GM19455 (cell line): Measurements from ENCODE around the gene PLXNC1.
A peak's percentile ranks its signal among the peaks of the same experiment; 100 is the strongest.

ENCODE experiments used
- ATAC-seq: cut with Tn5 transposase; IDR thresholded peaks from one replicate; pipeline ENCODE4 v1.9.1; 2021; ENCODE audit not compliant: unreplicated experiment

The PLXNC1 gene

DNA sequence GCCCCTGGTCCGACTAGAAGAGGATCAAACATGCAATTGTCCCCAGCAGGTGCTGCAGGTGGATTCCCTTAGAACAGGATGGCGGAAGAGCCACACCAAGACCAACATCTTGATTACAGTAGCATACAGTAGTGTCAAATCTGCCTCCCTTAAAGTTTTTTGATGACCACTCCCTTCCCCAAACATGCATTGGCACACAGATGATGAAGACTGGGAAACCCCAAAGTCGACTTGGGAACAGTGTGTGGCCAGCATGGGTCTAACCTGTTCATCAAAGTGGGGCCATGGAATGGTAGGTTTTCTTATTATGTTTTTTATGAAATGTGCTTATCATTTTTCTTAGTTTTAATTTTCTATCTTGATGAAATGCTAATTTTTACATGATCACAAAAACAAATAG lies 8.8 kb downstream of the PLXNC1 start:
- no peak for ATAC-seq

GRCh38 chr12:94157981-94158411 lies 9.6 kb downstream of the PLXNC1 start:
- peak; percentile 90 for ATAC-seq

- no peak for ATAC-seq
These were observed 10.3 kb downstream of the PLXNC1 start for GRCh38 chr12:94158666-94159065.

GRCh38 chr12:94162108-94162507 lies 13.7 kb downstream of the PLXNC1 start:
- ATAC-seq: no peak

DNA sequence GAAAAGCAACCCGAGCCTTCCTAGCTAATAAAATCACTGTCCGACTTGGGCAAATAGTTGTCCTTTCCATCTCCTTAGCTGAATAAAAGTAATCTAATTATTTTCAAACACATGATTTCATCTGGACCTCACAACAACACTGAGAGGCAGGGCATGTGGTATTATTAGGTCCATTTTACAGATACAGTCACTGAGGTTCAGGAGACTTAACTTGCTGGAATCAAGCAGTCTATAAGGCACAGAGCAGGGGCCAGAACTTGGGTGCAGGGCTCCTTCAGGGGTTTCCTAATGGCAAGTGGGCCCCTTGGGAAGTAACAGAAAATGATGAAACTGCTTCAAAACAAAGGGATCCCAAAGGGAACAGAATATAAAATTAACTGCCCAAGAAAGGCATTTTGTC lies 15.5 kb downstream of the PLXNC1 start:
- no peak for ATAC-seq

- ATAC-seq: no peak
These were observed 16.8 kb downstream of the PLXNC1 start for GRCh38 chr12:94165138-94165537.

GRCh38 chr12:94165670-94166364 lies 17.4 kb downstream of the PLXNC1 start:
- no peak for ATAC-seq

DNA sequence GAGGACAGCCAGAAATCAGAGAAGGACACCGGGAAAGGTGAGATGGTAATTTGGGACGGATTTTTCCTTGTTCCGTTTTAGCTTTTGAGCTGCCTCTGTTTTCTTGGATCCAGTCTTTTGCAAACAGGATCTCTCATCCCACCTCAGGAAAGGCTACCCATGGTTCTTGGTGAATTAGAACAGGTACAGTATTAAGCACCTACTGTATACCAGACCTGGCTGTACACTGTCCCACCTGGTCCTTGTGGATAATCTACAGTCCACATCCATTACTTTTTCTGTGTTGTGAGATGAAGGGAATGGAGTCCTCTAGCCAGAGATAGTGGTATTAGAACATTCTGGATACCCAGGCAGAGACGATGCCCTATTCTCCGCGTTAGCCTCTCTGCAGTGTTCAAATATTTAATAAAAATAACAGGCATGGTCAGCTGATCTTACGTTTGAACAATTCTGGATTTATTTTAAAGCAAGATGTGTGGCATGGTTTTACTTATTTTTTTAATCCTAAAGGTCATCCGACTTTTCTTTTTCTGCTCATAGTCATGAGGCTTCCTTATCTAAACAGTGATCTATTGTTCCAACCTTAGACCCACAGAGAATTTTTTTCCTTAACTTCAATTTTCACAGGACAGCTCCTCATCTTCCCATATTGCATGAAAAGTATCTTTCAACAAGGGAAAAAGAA lies 18.8 kb downstream of the PLXNC1 start:
- no peak for ATAC-seq

GRCh38 chr12:94167756-94168416 lies 19.5 kb downstream of the PLXNC1 start:
- ATAC-seq: no peak

DNA sequence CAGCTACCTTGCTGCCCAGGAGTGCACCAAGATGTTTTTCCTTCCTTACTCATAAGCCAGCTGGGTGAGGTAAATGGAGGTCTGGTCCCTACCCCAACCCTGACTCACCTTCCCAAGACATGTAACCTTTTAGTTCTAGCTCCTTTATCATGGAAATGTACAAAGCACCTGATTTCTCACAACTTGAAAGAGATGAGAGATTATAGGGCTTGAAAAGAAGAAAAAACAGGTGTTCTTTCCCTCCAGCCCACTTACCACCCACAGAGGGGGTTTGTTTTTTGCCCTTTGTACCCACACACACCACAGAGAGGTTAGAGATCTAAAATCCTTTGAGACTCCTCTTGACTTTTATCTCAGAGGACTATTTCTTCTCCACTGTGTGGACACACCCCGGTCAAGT lies 21.1 kb downstream of the PLXNC1 start:
- ATAC-seq: no peak

- ATAC-seq: no peak
These were observed 21.8 kb downstream of the PLXNC1 start for GRCh38 chr12:94169966-94170689.

- ATAC-seq: no peak
These were observed 22.6 kb downstream of the PLXNC1 start for GRCh38 chr12:94170690-94171594.

GRCh38 chr12:94171595-94171930 lies 23.2 kb downstream of the PLXNC1 start:
- ATAC-seq: no peak

GRCh38 chr12:94172031-94172430 lies 23.7 kb downstream of the PLXNC1 start:
- no peak for ATAC-seq

- no peak for ATAC-seq
These were observed 24.6 kb downstream of the PLXNC1 start for GRCh38 chr12:94172973-94173372.

GRCh38 chr12:94173660-94174265 lies 25.4 kb downstream of the PLXNC1 start:
- peak; percentile 77 for ATAC-seq

DNA sequence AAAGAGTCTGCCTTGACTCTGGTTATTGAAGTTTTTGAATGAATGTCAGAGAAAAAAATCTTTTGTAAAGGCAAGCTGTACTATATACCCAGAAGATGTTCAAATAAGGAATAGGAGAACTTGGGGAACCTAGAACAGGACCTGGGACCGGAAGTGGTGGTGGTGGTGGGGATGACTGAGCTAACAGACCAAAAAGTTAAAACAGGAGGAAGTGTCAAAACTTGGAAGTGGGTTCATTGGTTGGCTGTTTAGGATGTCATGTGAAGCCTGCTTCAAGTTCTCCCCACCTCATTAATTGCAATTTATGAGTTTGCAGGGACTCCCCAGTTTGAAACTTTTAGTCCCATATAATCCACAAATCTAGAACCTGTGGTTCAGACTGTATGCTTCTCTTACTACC lies 26.2 kb downstream of the PLXNC1 start:
- peak; percentile 30 for ATAC-seq

- ATAC-seq: no peak
These were observed 27.6 kb downstream of the PLXNC1 start for GRCh38 chr12:94175763-94176668.

DNA sequence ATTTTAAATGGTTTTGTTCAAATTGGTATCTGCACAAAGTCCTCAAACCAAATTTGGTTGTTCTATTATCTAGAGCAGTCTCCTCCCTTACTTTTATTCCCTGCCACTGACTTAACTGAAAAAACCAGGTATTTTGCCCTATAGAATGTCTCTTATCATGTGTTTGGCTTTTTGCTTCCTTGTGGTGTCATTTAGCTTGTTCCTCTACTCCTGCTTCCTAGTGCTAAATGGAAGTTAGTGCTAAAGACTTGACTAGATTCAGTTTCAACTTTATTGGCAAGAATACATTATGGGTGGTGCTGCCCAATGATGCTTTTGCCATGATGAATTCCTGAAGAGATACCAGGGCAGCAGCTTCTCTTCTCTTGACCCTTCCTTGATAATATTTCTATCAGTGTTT lies 29.7 kb downstream of the PLXNC1 start:
- ATAC-seq: no peak
